SK-N-SH (cell line): ENCODE data around the gene SLC22A15. TPM values are rescaled to one million over a fixed set of nuclear protein-coding genes. Genes with fewer than 3 reads are reported as not detected.

Source experiments
- CTCF ChIA-PET: fragments of 300-600, 350-600 bp; formaldehyde crosslinking; extraction: SDS; loops from one replicate; lab custom pipeline; 2021; lab: Yijun Ruan, JAX
- POLR2A ChIA-PET: fragments of 350-600 bp; sonication (Branson Sonifier 250); formaldehyde crosslinking; extraction: SDS; loops from one replicate; lab custom pipeline; 2020; ENCODE audit warnings: antibody characterized with exemption, inconsistent platforms; lab: Yijun Ruan, JAX
- DNase-seq: peaks from one replicate; pipeline ENCODE4 v3.0.0; 2012
- H2AFZ ChIP-seq: fragments of 200-600 bp; sonication (generic); 2 replicates; pipeline ENCODE4 v1.8.1; 2016; ENCODE audit warnings: antibody characterized with exemption, mild to moderate bottlenecking, low read depth
- H3F3A ChIP-seq: fragments of 200-600 bp; sonication (generic); replicated peaks from 2 replicates; pipeline ENCODE3; 2016; ENCODE audit warnings: antibody characterized with exemption, mild to moderate bottlenecking; ENCODE audit not compliant: insufficient read depth
- H3K27ac ChIP-seq, 2 experiments: fragments of 200-500 bp in 1 of 2; fragments of 200-600 bp in 1 of 2; sonication (Bioruptor generic) in 1 of 2; sonication (generic), shearing (Covaris generic) in 1 of 2; 2 replicates each; pipeline versions ENCODE4 v1.5.1 to v1.6.1; 2014 to 2016; ENCODE audit warnings: low read depth in 2 of 2, inconsistent platforms in 1 of 2, low read length in 1 of 2, mild to moderate bottlenecking in 1 of 2, mixed read lengths in 1 of 2
- H3K27me3 ChIP-seq: fragments of 200-600 bp; sonication (generic), shearing (Covaris generic); 2 replicates; pipeline ENCODE4 v1.6.1; 2016; ENCODE audit warnings: mixed run types; ENCODE audit not compliant: insufficient read depth
- H3K36me3 ChIP-seq, 2 experiments: fragments of 200-500 bp in 1 of 2; fragments of 200-600 bp in 1 of 2; sonication (Bioruptor generic) in 1 of 2; sonication (generic) in 1 of 2; replicated peaks in 1 of 2; 2 replicates each; pipeline versions ENCODE3 to v1.5.1; 2014 to 2016; ENCODE audit warnings: low read length in 1 of 2, mild to moderate bottlenecking in 1 of 2; ENCODE audit not compliant: insufficient read depth in 2 of 2, control insufficient read depth in 1 of 2
- H3K4me1 ChIP-seq, 2 experiments: fragments of 200-500 bp in 1 of 2; fragments of 200-600 bp in 1 of 2; sonication (Bioruptor generic) in 1 of 2; sonication (generic), shearing (Covaris generic) in 1 of 2; 2 replicates each; pipeline versions ENCODE4 v1.5.1 to v1.6.1; 2014 to 2016; ENCODE audit warnings: low read depth in 1 of 2, low read length in 1 of 2, mixed run types in 1 of 2; ENCODE audit not compliant: insufficient read depth in 2 of 2, control insufficient read depth in 1 of 2
- H3K4me2 ChIP-seq: fragments of 200-600 bp; sonication (generic), shearing (Covaris generic); 2 replicates; pipeline ENCODE4 v1.6.1; 2017; ENCODE audit warnings: mixed run types
- H3K4me3 ChIP-seq, 2 experiments: fragments of 200-500 bp in 1 of 2; fragments of 200-600 bp in 1 of 2; sonication (Bioruptor generic) in 1 of 2; sonication (generic), shearing (Covaris generic) in 1 of 2; 2 replicates each; pipeline versions ENCODE4 v1.5.1 to v1.8.1; 2014 to 2016; ENCODE audit warnings: low read depth in 2 of 2, inconsistent platforms in 1 of 2, low read length in 1 of 2, mild to moderate bottlenecking in 1 of 2, mixed read lengths in 1 of 2, moderate library complexity in 1 of 2
- H3K79me2 ChIP-seq: fragments of 200-600 bp; sonication (generic); 2 replicates; pipeline ENCODE4 v1.8.1; 2017; ENCODE audit warnings: mild to moderate bottlenecking; ENCODE audit not compliant: insufficient read depth
- H3K9ac ChIP-seq: fragments of 200-600 bp; sonication (generic); 2 replicates; pipeline ENCODE4 v1.6.1; 2017; ENCODE audit warnings: mixed run types
- H3K9me2 ChIP-seq: fragments of 200-600 bp; sonication (generic); 2 replicates; pipeline ENCODE4 v1.6.1; 2017; ENCODE audit warnings: mixed run types
- H3K9me3 ChIP-seq: fragments of 200-600 bp; sonication (generic); 2 replicates; pipeline ENCODE4 v1.6.1; 2017; ENCODE audit warnings: mixed run types, mild to moderate bottlenecking, moderate library complexity
- H4K20me1 ChIP-seq: fragments of 200-600 bp; sonication (generic); 2 replicates; pipeline ENCODE4 v1.6.1; 2017; ENCODE audit warnings: mild to moderate bottlenecking, mixed run types; ENCODE audit not compliant: insufficient read depth
- EZH2phosphoT487 ChIP-seq: fragments of 200-600 bp; sonication (generic); IDR thresholded peaks from 2 replicates; pipeline ENCODE4 v1.6.1; 2017; ENCODE audit warnings: low read depth, mixed run types, mild to moderate bottlenecking, antibody characterized with exemption, moderate library complexity, borderline replicate concordance
- FOXJ3 ChIP-seq: sonication (generic); formaldehyde crosslinking; IDR thresholded peaks from 2 replicates; pipeline ENCODE4 v1.5.1; 2020; ENCODE audit warnings: mild to moderate bottlenecking, missing genetic modification reagents
- FOXM1 ChIP-seq: IDR thresholded peaks from 2 replicates; pipeline ENCODE4 v1.4.0; 2012; ENCODE audit warnings: low read depth, mild to moderate bottlenecking
- GABPA ChIP-seq: IDR thresholded peaks from 2 replicates; pipeline ENCODE4 v1.4.0; 2012; ENCODE audit warnings: low read depth, mild to moderate bottlenecking
- JUND ChIP-seq: IDR thresholded peaks from 2 replicates; pipeline ENCODE4 v1.4.0; 2012
- MEF2A ChIP-seq: IDR thresholded peaks from 2 replicates; pipeline ENCODE4 v1.4.0; 2012; ENCODE audit warnings: low read depth, borderline replicate concordance
- MXI1 ChIP-seq: IDR thresholded peaks from 2 replicates; pipeline ENCODE4 v1.6.1; 2012; ENCODE audit warnings: mild to moderate bottlenecking, low read depth, low read length, improper control_type of control experiment
- NRF1 ChIP-seq: IDR thresholded peaks from 2 replicates; pipeline ENCODE4 v1.6.1; 2012; ENCODE audit warnings: low read depth, mild to moderate bottlenecking, low read length
- RAD21 ChIP-seq: IDR thresholded peaks from 2 replicates; pipeline ENCODE4 v1.6.1; 2012; ENCODE audit warnings: mild to moderate bottlenecking, low read length
- RFX5 ChIP-seq: IDR thresholded peaks from 2 replicates; pipeline ENCODE4 v1.6.1; 2012; ENCODE audit warnings: mild to moderate bottlenecking, improper control_type of control experiment, low read length
- SMC3 ChIP-seq: IDR thresholded peaks from 2 replicates; pipeline ENCODE4 v1.6.1; 2012; ENCODE audit warnings: low read depth, low read length, improper control_type of control experiment
- TAF1 ChIP-seq: IDR thresholded peaks from 2 replicates; pipeline ENCODE4 v1.6.1; 2012; ENCODE audit warnings: low read depth, mild to moderate bottlenecking, low read length, moderate library complexity, borderline replicate concordance
- TCF12 ChIP-seq: IDR thresholded peaks from 2 replicates; pipeline ENCODE4 v1.4.0; 2012
- TEAD4 ChIP-seq: IDR thresholded peaks from 2 replicates; pipeline ENCODE4 v1.4.0; 2012; ENCODE audit warnings: mild to moderate bottlenecking, borderline replicate concordance; ENCODE audit not compliant: insufficient read depth
- YY1 ChIP-seq: IDR thresholded peaks from 2 replicates; pipeline ENCODE4 v1.4.0; 2012; ENCODE audit warnings: low read depth, mild to moderate bottlenecking
- WGBS: methylation state at CpG from one replicate; pipeline ENCODE4 v1.1.6; 2017; ENCODE audit warnings: low lambda C conversion rate; 5-methylcytosine and 5-hydroxymethylcytosine counted together
- polyA plus RNA-seq, 3 experiments: library from polyadenylated mRNA; depleted of rRNA; stranded (reverse); fragments of >200 nt; gene quantifications; 2 replicates each; pipeline ENCODE4 v1.2.3, GENCODE V29; 2012
- TF ChIP-seq, protein P1 (sequence below): fragments of 150-350 bp; IDR thresholded peaks from 2 replicates; pipeline ENCODE4 v1.6.1; 2017; ENCODE audit warnings: antibody characterized with exemption, low read length, low read depth, borderline replicate concordance
- TF ChIP-seq, protein P2 (sequence below): IDR thresholded peaks from 2 replicates; pipeline ENCODE4 v1.6.1; 2012; ENCODE audit warnings: mild to moderate bottlenecking, low read depth, low read length, moderate library complexity
- TF ChIP-seq, protein P3 (sequence below): IDR thresholded peaks from 2 replicates; pipeline ENCODE4 v1.4.0; 2012; ENCODE audit warnings: low read depth, borderline replicate concordance
- TF ChIP-seq, protein P4 (sequence below): IDR thresholded peaks from 2 replicates; pipeline ENCODE4 v1.4.0; 2012; ENCODE audit warnings: low read depth, borderline replicate concordance

The SLC22A15 gene
- polyA plus RNA-seq, 1 of the 3 experiments (the other 2 are of a cell fraction), result 0.13 TPM

DNA sequence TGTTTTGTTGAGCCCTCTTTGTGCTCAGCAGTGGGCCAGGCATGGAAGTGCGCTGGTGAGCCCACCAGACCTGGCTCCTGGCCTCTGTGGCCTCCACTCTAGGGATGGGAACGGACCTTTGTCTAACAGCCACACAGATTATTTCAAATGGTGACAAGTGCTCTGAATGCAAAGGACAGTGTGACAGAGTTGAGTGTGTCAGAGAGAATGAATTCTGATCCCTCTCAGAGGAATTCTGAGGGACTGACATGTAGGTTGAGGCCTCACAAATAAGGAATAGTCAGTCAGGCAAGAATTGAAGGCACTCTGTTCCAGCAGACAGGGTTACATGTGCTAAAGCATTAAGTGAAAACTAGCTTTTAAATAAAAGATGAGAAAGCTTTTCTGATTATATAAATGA, 123.6 kb downstream of the SLC22A15 start:
- Histone ChIP-seq H3K4me2 (no peak overlapping the region), H2AFZ (no peak overlapping the region), H3K9ac (no peak overlapping the region), H3F3A (no peaks in the 10 kb centered on the region), H3K27me3 (no peaks in the 10 kb centered on the region), H3K79me2 (no peaks in the 10 kb centered on the region), H3K9me2 (no peaks in the 10 kb centered on the region), H3K36me3 (no peaks in the 10 kb centered on the region), H3K4me1 (no peaks in the 10 kb centered on the region), H3K27ac (no peak overlapping the region), H4K20me1 (no peaks in the 10 kb centered on the region), H3K4me3 (no peak overlapping the region), H3K9me3 (no peaks in the 10 kb centered on the region)
- ChIA-PET POLR2A (no interaction called here), CTCF (no interaction called here)
- TF ChIP-seq FOXJ3 (CRISPR knock-in tag) (no peak), JUND (no peak), TAF1 (no peak), RFX5 (no peak), NRF1 (no peak), SMC3 (no peak), MEF2A (no peak), EZH2phosphoT487 (no peak), TCF12 (no peak), GABPA (no peak), MXI1 (no peak), RAD21 (no peak), TEAD4 (no peak), FOXM1 (no peak), YY1 (no peak)
- TF ChIP-seq, protein P1, sequence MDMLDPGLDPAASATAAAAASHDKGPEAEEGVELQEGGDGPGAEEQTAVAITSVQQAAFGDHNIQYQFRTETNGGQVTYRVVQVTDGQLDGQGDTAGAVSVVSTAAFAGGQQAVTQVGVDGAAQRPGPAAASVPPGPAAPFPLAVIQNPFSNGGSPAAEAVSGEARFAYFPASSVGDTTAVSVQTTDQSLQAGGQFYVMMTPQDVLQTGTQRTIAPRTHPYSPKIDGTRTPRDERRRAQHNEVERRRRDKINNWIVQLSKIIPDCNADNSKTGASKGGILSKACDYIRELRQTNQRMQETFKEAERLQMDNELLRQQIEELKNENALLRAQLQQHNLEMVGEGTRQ, result no peak
- TF ChIP-seq, protein P2, sequence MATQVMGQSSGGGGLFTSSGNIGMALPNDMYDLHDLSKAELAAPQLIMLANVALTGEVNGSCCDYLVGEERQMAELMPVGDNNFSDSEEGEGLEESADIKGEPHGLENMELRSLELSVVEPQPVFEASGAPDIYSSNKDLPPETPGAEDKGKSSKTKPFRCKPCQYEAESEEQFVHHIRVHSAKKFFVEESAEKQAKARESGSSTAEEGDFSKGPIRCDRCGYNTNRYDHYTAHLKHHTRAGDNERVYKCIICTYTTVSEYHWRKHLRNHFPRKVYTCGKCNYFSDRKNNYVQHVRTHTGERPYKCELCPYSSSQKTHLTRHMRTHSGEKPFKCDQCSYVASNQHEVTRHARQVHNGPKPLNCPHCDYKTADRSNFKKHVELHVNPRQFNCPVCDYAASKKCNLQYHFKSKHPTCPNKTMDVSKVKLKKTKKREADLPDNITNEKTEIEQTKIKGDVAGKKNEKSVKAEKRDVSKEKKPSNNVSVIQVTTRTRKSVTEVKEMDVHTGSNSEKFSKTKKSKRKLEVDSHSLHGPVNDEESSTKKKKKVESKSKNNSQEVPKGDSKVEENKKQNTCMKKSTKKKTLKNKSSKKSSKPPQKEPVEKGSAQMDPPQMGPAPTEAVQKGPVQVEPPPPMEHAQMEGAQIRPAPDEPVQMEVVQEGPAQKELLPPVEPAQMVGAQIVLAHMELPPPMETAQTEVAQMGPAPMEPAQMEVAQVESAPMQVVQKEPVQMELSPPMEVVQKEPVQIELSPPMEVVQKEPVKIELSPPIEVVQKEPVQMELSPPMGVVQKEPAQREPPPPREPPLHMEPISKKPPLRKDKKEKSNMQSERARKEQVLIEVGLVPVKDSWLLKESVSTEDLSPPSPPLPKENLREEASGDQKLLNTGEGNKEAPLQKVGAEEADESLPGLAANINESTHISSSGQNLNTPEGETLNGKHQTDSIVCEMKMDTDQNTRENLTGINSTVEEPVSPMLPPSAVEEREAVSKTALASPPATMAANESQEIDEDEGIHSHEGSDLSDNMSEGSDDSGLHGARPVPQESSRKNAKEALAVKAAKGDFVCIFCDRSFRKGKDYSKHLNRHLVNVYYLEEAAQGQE, result no peak
- TF ChIP-seq, protein P3, sequence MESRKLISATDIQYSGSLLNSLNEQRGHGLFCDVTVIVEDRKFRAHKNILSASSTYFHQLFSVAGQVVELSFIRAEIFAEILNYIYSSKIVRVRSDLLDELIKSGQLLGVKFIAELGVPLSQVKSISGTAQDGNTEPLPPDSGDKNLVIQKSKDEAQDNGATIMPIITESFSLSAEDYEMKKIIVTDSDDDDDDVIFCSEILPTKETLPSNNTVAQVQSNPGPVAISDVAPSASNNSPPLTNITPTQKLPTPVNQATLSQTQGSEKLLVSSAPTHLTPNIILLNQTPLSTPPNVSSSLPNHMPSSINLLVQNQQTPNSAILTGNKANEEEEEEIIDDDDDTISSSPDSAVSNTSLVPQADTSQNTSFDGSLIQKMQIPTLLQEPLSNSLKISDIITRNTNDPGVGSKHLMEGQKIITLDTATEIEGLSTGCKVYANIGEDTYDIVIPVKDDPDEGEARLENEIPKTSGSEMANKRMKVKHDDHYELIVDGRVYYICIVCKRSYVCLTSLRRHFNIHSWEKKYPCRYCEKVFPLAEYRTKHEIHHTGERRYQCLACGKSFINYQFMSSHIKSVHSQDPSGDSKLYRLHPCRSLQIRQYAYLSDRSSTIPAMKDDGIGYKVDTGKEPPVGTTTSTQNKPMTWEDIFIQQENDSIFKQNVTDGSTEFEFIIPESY, result no peak
- TF ChIP-seq, protein P4, sequence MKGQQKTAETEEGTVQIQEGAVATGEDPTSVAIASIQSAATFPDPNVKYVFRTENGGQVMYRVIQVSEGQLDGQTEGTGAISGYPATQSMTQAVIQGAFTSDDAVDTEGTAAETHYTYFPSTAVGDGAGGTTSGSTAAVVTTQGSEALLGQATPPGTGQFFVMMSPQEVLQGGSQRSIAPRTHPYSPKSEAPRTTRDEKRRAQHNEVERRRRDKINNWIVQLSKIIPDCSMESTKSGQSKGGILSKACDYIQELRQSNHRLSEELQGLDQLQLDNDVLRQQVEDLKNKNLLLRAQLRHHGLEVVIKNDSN, result no peak
- WGBS, result 60% methylated on average over 2 of the region's 2 CpGs
- DNase-seq, result no peak
